ENCODE measurements around the gene EFEMP2. TPM values are rescaled to one million over a fixed set of nuclear protein-coding genes. Genes with fewer than 3 reads are reported as not detected.

Gene EFEMP2
- total RNA-seq, 1 experiment from 2014 or later = 31.2 TPM

- Histone ChIP-seq H3K4me1 (ENCODE audit: insufficient read depth, low read length, poor library complexity, severe bottlenecking) (peaks cover 39% of the 10 kb centered on the region), H3K36me3 (ENCODE audit: insufficient read depth, low read length, poor library complexity, severe bottlenecking) (peaks cover 38% of the 10 kb centered on the region), H3K9me3 (ENCODE audit: low read depth, low read length, poor library complexity, severe bottlenecking) (no peaks in the 10 kb centered on the region), H3K4me3 (ENCODE audit: low read depth, low read length, poor library complexity, severe bottlenecking) (peak within 1 kb of the TSS; percentile 72), H3K27me3 (replicated peaks; ENCODE audit: insufficient read depth, low read depth, low read length, poor library complexity) (no peaks in the 10 kb centered on the region), H3K27ac (ENCODE audit: low read depth, low read length, poor library complexity, severe bottlenecking) (peak within 1 kb of the TSS; percentile 85)
- no TSS peak for BruUV-seq (replicated peaks)
- TF ChIP-seq CTCF (conservative IDR thresholded peaks at IDR 0.05; ENCODE audit: low read depth, low read length) (peak; percentile 97), EZH2 (IDR thresholded peaks at IDR 0.05; ENCODE audit: borderline replicate concordance, low read depth, low read length, poor library complexity, severe bottlenecking) (no peak)
- POLR2A ChIA-PET (ENCODE audit: low non-redundant PET) = interaction anchor here (0.5 to 0.7 kb wide), 6 partner anchors 10 to 1456 kb away, joined by 3 to 11 read pairs (median 6); no protein-coding TSS in a partner anchor
- peak; percentile 100 for DNase-seq (ENCODE audit: low spot score)
- CTCF ChIA-PET = interaction anchor here (0.5 to 2.4 kb wide), 39 partner anchors 10 to 1740 kb away, joined by 3 to 65 read pairs (median 5); partner anchors contain the start of genes DPF2, EFEMP2, FOSL1 and KAT5
- intact Hi-C loops (cut with micrococcal nuclease; ENCODE audit: unreplicated experiment) = loop anchor here (1.0 kb wide), 1 partner anchor 30 kb away; the partner anchor contains the start of gene CFL1
Observed at GRCh38 chr11:65888163-65888814, 15.7 kb upstream of the EFEMP2 start, which contains the start of gene FIBP. Gene FIBP, minus strand, starts transcription at chr11:65888471. Its CDS starts 53 bp downstream, at chr11:65888418.

GRCh38 chr11:65887723-65888162, 15.1 kb upstream of the EFEMP2 start:
- BruUV-seq (replicated peaks) = TSS peak; percentile 49
- H3K9me3 ChIP-seq (ENCODE audit: low read depth, low read length, poor library complexity, severe bottlenecking) = no peaks in the 10 kb centered on the region
- ChIA-PET CTCF (interaction anchor here (0.5 to 2.4 kb wide), 36 partner anchors 9 to 1740 kb away, joined by 3 to 65 read pairs (median 6); partner anchors contain the start of genes DPF2, EFEMP2, FOSL1 and KAT5), POLR2A (ENCODE audit: low non-redundant PET) (interaction anchor here (0.6 to 0.7 kb wide), 4 partner anchors 28 to 1456 kb away, joined by 5 to 11 read pairs (median 8); no protein-coding TSS in a partner anchor)
- DNase-seq (ENCODE audit: low spot score) = no peak
- peak overlapping the region; percentile 72 for H3K4me3 ChIP-seq (ENCODE audit: low read depth, low read length, poor library complexity, severe bottlenecking)
- intact Hi-C loops (cut with micrococcal nuclease; ENCODE audit: unreplicated experiment) = loop anchor here (1.0 kb wide), 1 partner anchor 29 kb away; the partner anchor contains the start of gene CFL1
- H3K4me1 ChIP-seq (ENCODE audit: insufficient read depth, low read length, poor library complexity, severe bottlenecking) = peaks cover 33% of the 10 kb centered on the region
- no peaks in the 10 kb centered on the region for H3K27me3 ChIP-seq (replicated peaks; ENCODE audit: insufficient read depth, low read depth, low read length, poor library complexity)
- no peak for TF ChIP-seq CTCF (conservative IDR thresholded peaks at IDR 0.05; ENCODE audit: low read depth, low read length)
- TF ChIP-seq EZH2 (IDR thresholded peaks at IDR 0.05; ENCODE audit: borderline replicate concordance, low read depth, low read length, poor library complexity, severe bottlenecking) = no peak
- H3K36me3 ChIP-seq (ENCODE audit: insufficient read depth, low read length, poor library complexity, severe bottlenecking) = peaks cover 43% of the 10 kb centered on the region
- H3K27ac ChIP-seq (ENCODE audit: low read depth, low read length, poor library complexity, severe bottlenecking) = peak overlapping the region; percentile 85

- intact Hi-C loops (cut with micrococcal nuclease; ENCODE audit: unreplicated experiment) = no loop called here
- peak overlapping the region; percentile 72 for H3K4me3 ChIP-seq (ENCODE audit: low read depth, low read length, poor library complexity, severe bottlenecking)
- H3K27me3 ChIP-seq (replicated peaks; ENCODE audit: insufficient read depth, low read depth, low read length, poor library complexity) = no peaks in the 10 kb centered on the region
- CTCF ChIA-PET = interaction anchor here (1.1 to 2.1 kb wide), 2 partner anchors 18 to 25 kb away, joined by 3 to 31 read pairs; no protein-coding TSS in a partner anchor
- H3K4me1 ChIP-seq (ENCODE audit: insufficient read depth, low read length, poor library complexity, severe bottlenecking) = peaks cover 26% of the 10 kb centered on the region
- no TSS peak for BruUV-seq (replicated peaks)
- H3K27ac ChIP-seq (ENCODE audit: low read depth, low read length, poor library complexity, severe bottlenecking) = peak overlapping the region; percentile 85
- H3K9me3 ChIP-seq (ENCODE audit: low read depth, low read length, poor library complexity, severe bottlenecking) = no peaks in the 10 kb centered on the region
- H3K36me3 ChIP-seq (ENCODE audit: insufficient read depth, low read length, poor library complexity, severe bottlenecking) = peaks cover 48% of the 10 kb centered on the region
- no peak for TF ChIP-seq EZH2 (IDR thresholded peaks at IDR 0.05; ENCODE audit: borderline replicate concordance, low read depth, low read length, poor library complexity, severe bottlenecking)
- no peak for TF ChIP-seq CTCF (conservative IDR thresholded peaks at IDR 0.05; ENCODE audit: low read depth, low read length)
- no peak for DNase-seq (ENCODE audit: low spot score)
- POLR2A ChIA-PET (ENCODE audit: low non-redundant PET) = no interaction called here
Observed at GRCh38 chr11:65886826-65887722, 14.5 kb upstream of the EFEMP2 start.

Measured in A673 (cell line).